ENCODE data around the gene KRT74. TPM values are rescaled to one million over a fixed set of nuclear protein-coding genes. Genes with fewer than 3 reads are reported as not detected.
A peak's percentile ranks its signal among the peaks of the same experiment; 100 is the strongest.

KRT74 gene
- polyA plus RNA-seq, 1 donor (not counting 4 experiments of a cell fraction or from before 2014, with no cell fraction given) = 0.17 TPM

DNA sequence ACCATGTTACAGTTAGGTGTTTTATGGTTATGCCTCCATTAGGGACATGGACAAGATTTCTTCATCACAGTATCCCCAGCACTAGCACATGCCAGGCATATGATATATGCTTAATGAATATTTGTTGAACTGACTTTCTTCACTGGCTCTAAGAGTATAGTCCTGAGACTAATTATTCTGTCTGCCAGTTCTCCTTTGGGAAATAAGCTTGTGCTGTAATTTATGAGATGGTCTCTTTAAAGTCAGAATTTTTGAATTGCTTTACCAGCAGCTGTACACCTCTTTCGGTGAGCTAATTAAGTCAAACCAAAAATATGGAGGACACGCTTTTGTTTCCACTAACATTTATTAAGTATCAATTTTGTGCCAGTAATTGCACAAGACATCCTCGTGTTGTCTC, 32.5 kb upstream of the KRT74 start:
- no peaks in the 10 kb centered on the region for H3K9me3 ChIP-seq (ENCODE audit: control insufficient read depth, low read depth, low read length)
- peak; percentile 13 for FAIRE-seq
- DNase-seq (ENCODE audit: low read depth, low spot score) = no peak
- dilution Hi-C loops (cut with MboI; ENCODE audit: extremely low pct_ligation_motif_present, low sequenced_read_pairs) = no loop called here
- TF ChIP-seq, protein P1, sequence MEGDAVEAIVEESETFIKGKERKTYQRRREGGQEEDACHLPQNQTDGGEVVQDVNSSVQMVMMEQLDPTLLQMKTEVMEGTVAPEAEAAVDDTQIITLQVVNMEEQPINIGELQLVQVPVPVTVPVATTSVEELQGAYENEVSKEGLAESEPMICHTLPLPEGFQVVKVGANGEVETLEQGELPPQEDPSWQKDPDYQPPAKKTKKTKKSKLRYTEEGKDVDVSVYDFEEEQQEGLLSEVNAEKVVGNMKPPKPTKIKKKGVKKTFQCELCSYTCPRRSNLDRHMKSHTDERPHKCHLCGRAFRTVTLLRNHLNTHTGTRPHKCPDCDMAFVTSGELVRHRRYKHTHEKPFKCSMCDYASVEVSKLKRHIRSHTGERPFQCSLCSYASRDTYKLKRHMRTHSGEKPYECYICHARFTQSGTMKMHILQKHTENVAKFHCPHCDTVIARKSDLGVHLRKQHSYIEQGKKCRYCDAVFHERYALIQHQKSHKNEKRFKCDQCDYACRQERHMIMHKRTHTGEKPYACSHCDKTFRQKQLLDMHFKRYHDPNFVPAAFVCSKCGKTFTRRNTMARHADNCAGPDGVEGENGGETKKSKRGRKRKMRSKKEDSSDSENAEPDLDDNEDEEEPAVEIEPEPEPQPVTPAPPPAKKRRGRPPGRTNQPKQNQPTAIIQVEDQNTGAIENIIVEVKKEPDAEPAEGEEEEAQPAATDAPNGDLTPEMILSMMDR (optimal IDR thresholded peaks at IDR 0.05 in 1 of 3, IDR thresholded peaks at IDR 0.05 in 1 of 3, conservative IDR thresholded peaks at IDR 0.05 in 1 of 3; ENCODE audit: extremely low read depth in 1 of 3, insufficient read depth in 2 of 3, low read length in 3 of 3) = no peak
- TF ChIP-seq EZH2 (IDR thresholded peaks at IDR 0.05; ENCODE audit: low read length) = no peak
- no peaks in the 10 kb centered on the region for H3K4me1 ChIP-seq (ENCODE audit: control insufficient read depth, extremely low read depth, insufficient read depth, low read length)
- H3K27ac ChIP-seq (ENCODE audit: control insufficient read depth, insufficient read depth, low read length) = no peak overlapping the region
- H3K9ac ChIP-seq (ENCODE audit: control insufficient read depth, extremely low read depth, insufficient read depth, low read length) = no peak overlapping the region
- no peaks in the 10 kb centered on the region for H3K79me2 ChIP-seq (ENCODE audit: control insufficient read depth, insufficient read depth, low read length)
- no peak overlapping the region for H2AFZ ChIP-seq (ENCODE audit: control insufficient read depth, low read length)
- H3K4me3 ChIP-seq (ENCODE audit: control insufficient read depth in 2 of 3, extremely low read depth in 1 of 3, insufficient read depth in 2 of 3, low read depth in 1 of 3, low read length in 3 of 3) = no peak overlapping the region
- H3K36me3 ChIP-seq (ENCODE audit: control insufficient read depth in 2 of 2, extremely low read depth in 1 of 2, insufficient read depth in 2 of 2, low read length in 2 of 2) = no peaks in the 10 kb centered on the region
- H4K20me1 ChIP-seq (ENCODE audit: control insufficient read depth, extremely low read depth, insufficient read depth, low read length) = no peaks in the 10 kb centered on the region
- no peak overlapping the region for H3K4me2 ChIP-seq (ENCODE audit: control insufficient read depth, extremely low read depth, insufficient read depth, low read depth, low read length)
- peaks cover 25% of the 10 kb centered on the region for H3K27me3 ChIP-seq (ENCODE audit: control insufficient read depth, extremely low read depth, insufficient read depth, low read length)
- no peaks in the 10 kb centered on the region for H3K9me1 ChIP-seq (ENCODE audit: control insufficient read depth, extremely low read depth, insufficient read depth, low read length)

DNA sequence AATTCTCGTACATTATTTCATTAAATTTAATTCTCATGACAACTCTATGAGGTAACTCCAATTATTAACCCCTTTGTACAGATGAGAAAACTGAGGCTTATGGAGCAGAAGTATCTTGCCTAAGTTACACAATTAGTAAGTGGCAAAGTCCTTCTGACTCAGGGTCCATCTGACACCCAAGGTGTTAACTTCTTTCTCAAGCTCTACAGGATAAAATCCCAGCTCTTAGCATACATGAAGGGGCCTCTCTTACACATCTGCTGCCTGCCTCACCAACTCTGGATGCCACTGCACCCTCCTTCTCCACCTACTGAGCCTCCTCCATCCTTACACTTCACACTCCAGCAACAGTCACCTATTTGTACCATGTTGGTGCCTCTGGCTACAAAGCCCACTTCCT, 31.9 kb upstream of the KRT74 start:
- H3K4me2 ChIP-seq (ENCODE audit: control insufficient read depth, extremely low read depth, insufficient read depth, low read depth, low read length) = no peak overlapping the region
- peaks cover 25% of the 10 kb centered on the region for H3K27me3 ChIP-seq (ENCODE audit: control insufficient read depth, extremely low read depth, insufficient read depth, low read length)
- H3K27ac ChIP-seq (ENCODE audit: control insufficient read depth, insufficient read depth, low read length) = no peak overlapping the region
- no peaks in the 10 kb centered on the region for H3K4me1 ChIP-seq (ENCODE audit: control insufficient read depth, extremely low read depth, insufficient read depth, low read length)
- no peaks in the 10 kb centered on the region for H4K20me1 ChIP-seq (ENCODE audit: control insufficient read depth, extremely low read depth, insufficient read depth, low read length)
- no peak overlapping the region for H3K9ac ChIP-seq (ENCODE audit: control insufficient read depth, extremely low read depth, insufficient read depth, low read length)
- H3K36me3 ChIP-seq (ENCODE audit: control insufficient read depth in 2 of 2, extremely low read depth in 1 of 2, insufficient read depth in 2 of 2, low read length in 2 of 2) = no peaks in the 10 kb centered on the region
- FAIRE-seq (no peak), DNase-seq (ENCODE audit: low read depth, low spot score) (no peak)
- TF ChIP-seq, protein P1 (optimal IDR thresholded peaks at IDR 0.05 in 1 of 3, IDR thresholded peaks at IDR 0.05 in 1 of 3, conservative IDR thresholded peaks at IDR 0.05 in 1 of 3; ENCODE audit: extremely low read depth in 1 of 3, insufficient read depth in 2 of 3, low read length in 3 of 3) = no peak
- TF ChIP-seq EZH2 (IDR thresholded peaks at IDR 0.05; ENCODE audit: low read length) = no peak
- H3K9me3 ChIP-seq (ENCODE audit: control insufficient read depth, low read depth, low read length) = no peaks in the 10 kb centered on the region
- dilution Hi-C loops (cut with MboI; ENCODE audit: extremely low pct_ligation_motif_present, low sequenced_read_pairs) = no loop called here
- H3K4me3 ChIP-seq (ENCODE audit: control insufficient read depth in 2 of 3, extremely low read depth in 1 of 3, insufficient read depth in 2 of 3, low read depth in 1 of 3, low read length in 3 of 3) = no peak overlapping the region
- H3K9me1 ChIP-seq (ENCODE audit: control insufficient read depth, extremely low read depth, insufficient read depth, low read length) = no peaks in the 10 kb centered on the region
- H3K79me2 ChIP-seq (ENCODE audit: control insufficient read depth, insufficient read depth, low read length) = no peaks in the 10 kb centered on the region
- no peak overlapping the region for H2AFZ ChIP-seq (ENCODE audit: control insufficient read depth, low read length)
